UCSD-AML1 (cell line): ENCODE measurements around the gene TPST2.

Experiments used
- DNase-seq: peaks from one replicate; lab custom pipeline; 2025; ENCODE audit not compliant: unreplicated experiment; lab: John Stamatoyannopoulos, UW

The TPST2 gene

GRCh38 chr22:26479043-26479791, 110.7 kb downstream of the TPST2 start:
- DNase-seq = no peak

DNA sequence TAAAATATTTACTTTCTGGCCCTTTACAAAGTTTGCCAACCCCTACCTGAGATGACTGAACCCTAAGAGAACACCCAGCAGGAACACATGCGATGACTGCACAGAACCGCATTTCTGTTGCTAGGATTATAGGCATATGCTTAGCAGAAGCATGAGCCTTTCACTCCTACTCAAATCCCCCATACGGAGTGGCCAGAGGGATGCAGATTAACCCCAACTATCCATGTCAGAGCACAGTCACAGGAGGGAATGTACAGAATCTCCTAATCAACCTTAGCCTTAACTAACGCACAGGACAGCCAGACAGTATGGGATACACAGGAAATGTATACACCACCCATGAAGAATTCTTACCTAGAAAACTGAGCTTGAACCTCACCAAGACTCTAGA, 112.6 kb downstream of the TPST2 start:
- DNase-seq = no peak

DNA sequence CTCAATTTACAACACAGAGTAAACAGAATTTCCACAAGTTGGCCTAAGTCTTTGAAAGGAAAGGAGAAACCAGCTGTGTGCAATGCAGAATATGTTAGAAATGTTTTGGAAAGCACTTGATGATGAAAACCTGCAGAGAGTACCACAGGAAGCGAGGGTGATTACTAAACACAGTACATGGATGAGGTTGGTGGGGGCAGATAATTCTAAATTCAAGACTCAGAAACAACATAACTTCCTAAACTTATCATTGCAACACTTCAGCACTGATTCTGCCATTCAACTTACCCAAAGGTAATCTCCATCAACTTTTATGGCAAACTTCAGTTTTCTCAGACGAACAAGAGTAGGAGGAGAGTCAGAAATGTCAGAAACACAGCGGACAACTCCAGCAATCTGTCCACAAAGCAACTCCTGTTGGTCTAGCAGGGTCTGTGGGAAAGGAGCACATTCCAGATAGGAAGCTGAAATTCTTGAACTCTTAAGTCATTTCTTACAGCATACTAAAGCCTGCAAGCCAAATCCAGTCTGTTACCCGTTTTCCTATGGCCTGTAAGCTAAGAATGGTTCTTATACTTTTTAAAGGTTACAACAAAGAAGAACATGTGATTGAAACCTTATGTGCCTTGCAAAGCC, 113.1 kb downstream of the TPST2 start:
- DNase-seq = no peak

GRCh38 chr22:26474682-26475081, 115.2 kb downstream of the TPST2 start:
- no peak for DNase-seq
